Measurements from ENCODE around the gene NEUROG1.

Gene NEUROG1

GRCh38 chr5:135491552-135492318, 44.0 kb downstream of the NEUROG1 start:
- no peak for DNase-seq

- DNase-seq = no peak
Measured at GRCh38 chr5:135491038-135491551, 44.7 kb downstream of the NEUROG1 start.

GRCh38 chr5:135490245-135491037, 45.3 kb downstream of the NEUROG1 start:
- no peak for DNase-seq

GRCh38 chr5:135489466-135490244, 46.1 kb downstream of the NEUROG1 start:
- DNase-seq = no peak

- DNase-seq = no peak
Measured at GRCh38 chr5:135488727-135489465, 46.9 kb downstream of the NEUROG1 start.

GRCh38 chr5:135487839-135488514, 47.8 kb downstream of the NEUROG1 start:
- DNase-seq = no peak

GRCh38 chr5:135487037-135487395, 48.7 kb downstream of the NEUROG1 start:
- no peak for DNase-seq

- DNase-seq = no peak
Measured at GRCh38 chr5:135486131-135487036, 49.4 kb downstream of the NEUROG1 start.

GRCh38 chr5:135484674-135485086, 51.1 kb downstream of the NEUROG1 start:
- DNase-seq = no peak
